SU-DHL-6 (cell line): Measurements from ENCODE around the gene CAPSL.

Experiments
- H2AFZ ChIP-seq: fragments of 200-600 bp; sonication (generic); 2 replicates; pipeline ENCODE4 v1.6.1; 2014; ENCODE audit warnings: low read depth, mild to moderate bottlenecking, moderate library complexity, mixed read lengths, antibody characterized with exemption, low read length; ENCODE audit not compliant: severe bottlenecking
- H3F3A ChIP-seq: fragments of 200-600 bp; shearing (Covaris generic); 2 replicates; pipeline ENCODE4 v1.6.0; 2016; ENCODE audit warnings: antibody characterized with exemption, mild to moderate bottlenecking; ENCODE audit not compliant: insufficient read depth
- H3K27ac ChIP-seq: fragments of 200-600 bp; sonication (generic); 2 replicates; pipeline ENCODE4 v1.5.1; 2016; ENCODE audit warnings: low read depth, mild to moderate bottlenecking, low read length, moderate library complexity, mixed read lengths
- H3K27me3 ChIP-seq: fragments of 200-600 bp; sonication (generic), shearing (Covaris generic); 2 replicates; pipeline ENCODE4 v1.6.0; 2014; ENCODE audit warnings: mild to moderate bottlenecking, low read length
- H3K36me3 ChIP-seq: fragments of 200-600 bp; sonication (generic); 2 replicates; pipeline ENCODE4 v1.6.1; 2014; ENCODE audit warnings: mild to moderate bottlenecking, low read length, mixed read lengths
- H3K4me2 ChIP-seq: fragments of 300-600, 200-600 bp; shearing (Covaris generic), sonication (generic); 2 replicates; pipeline ENCODE4 v1.6.0; 2014; ENCODE audit warnings: low read length, low read depth, mild to moderate bottlenecking; ENCODE audit not compliant: poor library complexity, severe bottlenecking
- H3K4me3 ChIP-seq: fragments of 200-600 bp; sonication (generic); 2 replicates; pipeline ENCODE4 v1.5.1; 2014; ENCODE audit warnings: antibody characterized with exemption, low read length, mild to moderate bottlenecking, mixed read lengths; ENCODE audit not compliant: insufficient read depth, poor library complexity, severe bottlenecking
- H3K79me2 ChIP-seq: fragments of 200-600 bp; sonication (generic); 2 replicates; pipeline ENCODE4 v1.6.1; 2014; ENCODE audit warnings: mild to moderate bottlenecking, low read length, moderate library complexity; ENCODE audit not compliant: insufficient read depth
- H3K9ac ChIP-seq: fragments of 200-600 bp; sonication (generic); 2 replicates; pipeline ENCODE4 v1.7.0; 2014; ENCODE audit warnings: mild to moderate bottlenecking, low read length
- H3K9me2 ChIP-seq: fragments of 200-600 bp; sonication (generic); replicated peaks from 2 replicates; pipeline ENCODE4 v1.6.1; 2014; ENCODE audit warnings: low read length; ENCODE audit not compliant: insufficient read depth
- H3K9me3 ChIP-seq: fragments of 200-600 bp; sonication (generic); 2 replicates; pipeline ENCODE4 v1.6.1; 2014; ENCODE audit warnings: low read length, mixed read lengths; ENCODE audit not compliant: insufficient read depth
- H4K20me1 ChIP-seq: fragments of 200-600 bp; sonication (generic); 2 replicates; pipeline ENCODE4 v1.6.1; 2014; ENCODE audit warnings: low read depth, mild to moderate bottlenecking, antibody characterized with exemption, low read length, moderate library complexity, mixed read lengths
- CTCF ChIP-seq: fragments of 200-600 bp; sonication (generic); IDR thresholded peaks from one replicate; pipeline ENCODE4 v1.5.1; 2017; ENCODE audit warnings: antibody characterized with exemption, mild to moderate bottlenecking, low read length, moderate library complexity; ENCODE audit not compliant: insufficient read depth, poor library complexity, severe bottlenecking
- EZH2phosphoT487 ChIP-seq: fragments of 200-600 bp; sonication (generic), shearing (Covaris generic); conservative IDR thresholded peaks from 2 replicates; pipeline ENCODE4 v1.6.1; 2018; ENCODE audit warnings: mild to moderate bottlenecking, antibody characterized with exemption, low read length, moderate library complexity, mixed read lengths

CAPSL gene

GRCh38 chr5:35922468-35922867 is 16.0 kb downstream of the CAPSL start:
- Histone ChIP-seq H3K79me2 (no peaks in the 10 kb centered on the region), H3K27me3 (no peaks in the 10 kb centered on the region), H3K4me3 (no peak overlapping the region), H3K9ac (no peak overlapping the region), H3K9me3 (no peaks in the 10 kb centered on the region), H3K36me3 (no peaks in the 10 kb centered on the region), H2AFZ (no peak overlapping the region), H3K4me2 (no peak overlapping the region), H3K27ac (no peak overlapping the region), H4K20me1 (no peaks in the 10 kb centered on the region), H3F3A (no peaks in the 10 kb centered on the region), H3K9me2 (no peaks in the 10 kb centered on the region)
- TF ChIP-seq EZH2phosphoT487: no peak
- TF ChIP-seq CTCF: no peak

DNA sequence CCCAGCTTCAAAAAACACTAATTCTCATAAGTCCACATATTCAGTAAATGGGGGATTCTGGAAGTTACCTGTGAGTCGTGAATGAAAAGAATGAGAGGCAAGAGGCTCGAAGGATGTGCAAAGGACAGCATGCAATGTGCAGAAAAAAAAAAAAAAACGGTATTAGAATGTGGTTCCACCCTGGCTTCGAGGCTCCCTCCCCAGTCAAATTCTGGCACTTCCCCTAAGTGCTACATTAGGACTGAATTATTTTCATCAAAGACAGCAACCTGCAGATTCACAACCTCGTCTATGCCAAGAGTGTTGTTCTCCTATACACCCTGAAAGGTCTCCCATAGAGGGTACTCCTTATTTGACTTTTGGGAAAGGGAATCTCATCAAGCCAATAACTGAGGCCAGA is 16.5 kb downstream of the CAPSL start:
- H3K27me3 ChIP-seq: no peaks in the 10 kb centered on the region
- TF ChIP-seq EZH2phosphoT487 (no peak), CTCF (no peak)
- H3K4me3 ChIP-seq: no peak overlapping the region
- no peaks in the 10 kb centered on the region for H3F3A ChIP-seq
- no peaks in the 10 kb centered on the region for H4K20me1 ChIP-seq
- H3K9me2 ChIP-seq: no peaks in the 10 kb centered on the region
- H3K9ac ChIP-seq: no peak overlapping the region
- no peaks in the 10 kb centered on the region for H3K79me2 ChIP-seq
- H3K27ac ChIP-seq: no peak overlapping the region
- no peaks in the 10 kb centered on the region for H3K9me3 ChIP-seq
- H3K4me2 ChIP-seq: no peak overlapping the region
- no peaks in the 10 kb centered on the region for H3K36me3 ChIP-seq
- no peak overlapping the region for H2AFZ ChIP-seq

DNA sequence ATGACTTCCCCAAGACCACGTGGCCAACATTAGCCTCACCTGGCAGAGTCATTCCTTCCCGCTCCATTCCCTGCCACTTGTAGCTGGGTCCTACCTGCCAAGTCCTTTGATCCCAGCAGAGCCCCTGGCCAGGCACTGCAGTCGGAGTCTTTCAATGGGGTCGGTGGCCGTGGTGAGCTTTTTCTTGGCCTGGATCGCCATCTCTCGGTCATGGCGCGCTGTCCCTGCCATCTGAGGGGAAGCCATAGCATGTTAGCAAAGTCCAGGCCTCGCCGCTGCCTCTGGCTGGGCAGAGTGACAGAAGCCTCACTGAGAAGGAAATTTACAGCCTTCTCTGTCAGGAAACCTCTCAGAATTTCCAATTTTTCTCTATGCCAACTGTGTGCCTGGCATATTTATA is 17.5 kb downstream of the CAPSL start:
- Histone ChIP-seq H3K27ac (no peak overlapping the region), H3K79me2 (no peaks in the 10 kb centered on the region), H3K27me3 (no peaks in the 10 kb centered on the region), H3K4me2 (no peak overlapping the region), H3K36me3 (no peaks in the 10 kb centered on the region), H3F3A (no peaks in the 10 kb centered on the region), H3K9me2 (no peaks in the 10 kb centered on the region), H4K20me1 (no peaks in the 10 kb centered on the region), H3K9me3 (no peaks in the 10 kb centered on the region), H3K9ac (no peak overlapping the region), H3K4me3 (no peak overlapping the region), H2AFZ (no peak overlapping the region)
- no peak for TF ChIP-seq CTCF
- TF ChIP-seq EZH2phosphoT487: no peak

DNA sequence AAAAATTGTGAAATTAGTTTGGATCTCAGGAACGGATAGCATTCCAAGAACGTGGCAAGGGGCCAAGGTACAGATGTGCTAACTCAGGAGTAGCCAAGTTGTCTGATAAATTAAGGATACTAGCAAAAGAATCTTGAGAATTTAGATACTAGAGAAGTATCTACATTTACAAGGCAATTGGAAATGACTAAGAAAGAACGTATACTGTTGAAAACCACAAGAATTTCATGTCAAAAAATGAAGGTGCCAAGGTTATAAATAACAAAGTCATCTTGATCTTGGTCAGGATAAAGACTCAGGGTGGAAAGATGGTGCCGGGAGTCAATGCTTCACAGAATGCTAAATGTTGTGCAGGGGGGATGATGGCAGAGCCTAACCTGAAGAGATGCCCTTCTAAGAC is 19.2 kb downstream of the CAPSL start:
- Histone ChIP-seq H3K36me3 (no peaks in the 10 kb centered on the region), H3K79me2 (no peaks in the 10 kb centered on the region), H3F3A (no peaks in the 10 kb centered on the region), H3K27ac (no peak overlapping the region), H3K9ac (no peak overlapping the region), H3K9me2 (no peaks in the 10 kb centered on the region), H3K4me2 (no peak overlapping the region), H3K4me3 (no peak overlapping the region), H3K27me3 (no peaks in the 10 kb centered on the region), H2AFZ (no peak overlapping the region), H3K9me3 (no peaks in the 10 kb centered on the region), H4K20me1 (no peaks in the 10 kb centered on the region)
- TF ChIP-seq EZH2phosphoT487 (no peak), CTCF (no peak)
